Duodenal mucosa (tissue), 2 donors: ENCODE measurements around the gene RHOJ.
A peak's percentile ranks its signal among the peaks of the same experiment; 100 is the strongest.
"Not testable (repeated sequence)": the region's sequence is repeated elsewhere in the genome, so short reads cannot be mapped to it uniquely, and the experiment has no call there.

Source experiments
- H3K27ac ChIP-seq: one replicate; pipeline ENCODE4 v1.7.0; 2013; ENCODE audit warnings: low read depth, low read length
- H3K27me3 ChIP-seq, 2 donors: one replicate each; pipeline ENCODE4 v1.7.0; 2013; ENCODE audit warnings: low read length in 2 of 2, control low read depth in 1 of 2; ENCODE audit not compliant: insufficient read depth in 2 of 2, control insufficient read depth in 1 of 2
- H3K36me3 ChIP-seq, 2 donors: one replicate each; pipeline ENCODE4 v1.7.0; 2013; ENCODE audit warnings: low read length in 2 of 2, control low read depth in 1 of 2; ENCODE audit not compliant: insufficient read depth in 2 of 2, control insufficient read depth in 1 of 2
- H3K4me1 ChIP-seq, 2 donors: one replicate each; pipeline ENCODE4 v1.7.0; 2013; ENCODE audit warnings: low read length in 2 of 2, control low read depth in 1 of 2; ENCODE audit not compliant: insufficient read depth in 2 of 2, control insufficient read depth in 1 of 2
- H3K4me3 ChIP-seq, 2 donors: one replicate each; pipeline ENCODE4 v1.7.0; 2013; ENCODE audit warnings: low read length in 2 of 2, low read depth in 1 of 2
- H3K9ac ChIP-seq, 2 donors: one replicate each; pipeline ENCODE4 v1.7.0; 2013; ENCODE audit warnings: low read length in 2 of 2, low read depth in 1 of 2
- H3K9me3 ChIP-seq, 2 donors: one replicate each; pipeline ENCODE4 v1.7.0; 2013; ENCODE audit warnings: low read length in 2 of 2, control low read depth in 1 of 2; ENCODE audit not compliant: control insufficient read depth in 1 of 2

Gene RHOJ

DNA sequence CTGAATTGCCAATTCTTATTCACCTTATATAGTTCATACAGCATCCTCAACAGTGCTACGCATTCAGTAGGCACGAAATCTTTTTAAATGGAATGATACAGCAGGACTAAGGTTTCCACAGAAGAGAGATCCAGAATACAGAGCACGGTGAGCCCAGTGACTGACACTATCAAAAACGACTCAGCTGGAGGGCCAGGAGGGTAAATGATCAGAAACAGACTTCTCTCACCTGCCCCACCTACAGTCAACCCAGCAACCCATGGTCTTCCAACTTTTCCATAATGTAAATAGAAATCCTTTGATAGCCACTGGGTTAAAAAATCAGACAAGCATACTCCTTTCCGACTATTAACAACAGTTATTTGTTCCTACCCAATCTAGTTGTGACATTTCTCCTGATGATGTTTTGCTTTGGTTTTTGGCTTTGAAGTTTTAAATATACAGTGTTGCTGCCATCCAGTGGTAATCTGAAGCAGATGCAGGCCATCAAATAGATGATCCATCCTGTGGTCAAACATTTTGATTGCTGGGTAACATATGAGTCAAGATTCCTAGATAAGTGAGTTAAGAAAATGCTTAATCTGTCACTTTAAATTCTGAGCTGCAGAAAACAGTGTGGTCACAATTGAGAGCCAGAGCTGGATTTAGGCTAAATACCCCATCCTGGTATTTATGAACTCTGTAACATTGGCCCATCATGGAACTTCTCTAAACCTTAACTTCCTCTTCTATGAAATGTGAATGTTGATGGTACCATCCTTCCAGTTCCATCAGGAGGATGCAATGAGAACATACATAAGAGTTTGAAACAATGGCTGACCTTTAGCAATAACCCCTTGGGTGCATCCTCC is 72.5 kb downstream of the RHOJ start:
- no peak overlapping the region for H3K27ac ChIP-seq
- no peak overlapping the region for H3K4me3 ChIP-seq
- no peak overlapping the region for H3K9ac ChIP-seq
- no peaks in the 10 kb centered on the region for H3K27me3 ChIP-seq
- H3K9me3 ChIP-seq = no peaks in the 10 kb centered on the region
- H3K4me1 ChIP-seq = no peaks in the 10 kb centered on the region
- H3K36me3 ChIP-seq = no peaks in the 10 kb centered on the region

- Histone ChIP-seq H3K27me3 (no peaks in the 10 kb centered on the region), H3K9me3 (no peaks in the 10 kb centered on the region), H3K36me3 (no peaks in the 10 kb centered on the region), H3K27ac (no peak overlapping the region), H3K4me1 (no peaks in the 10 kb centered on the region), H3K4me3 (no peak overlapping the region), H3K9ac (no peak overlapping the region)
Observed at GRCh38 chr14:63277591-63278183, 73.4 kb downstream of the RHOJ start.

GRCh38 chr14:63279933-63280332 is 75.7 kb downstream of the RHOJ start:
- H3K27me3 ChIP-seq, H3K9ac ChIP-seq, H3K27ac ChIP-seq, H3K4me3 ChIP-seq, H3K9me3 ChIP-seq, H3K36me3 ChIP-seq, H3K4me1 ChIP-seq: not testable (repeated sequence)

- Histone ChIP-seq H3K27ac (no peak overlapping the region), H3K4me3 (peak overlapping the region in 1 of 2 donors; percentile 30), H3K9ac (no peak overlapping the region), H3K36me3 (no peaks in the 10 kb centered on the region), H3K4me1 (no peaks in the 10 kb centered on the region), H3K27me3 (no peaks in the 10 kb centered on the region), H3K9me3 (no peaks in the 10 kb centered on the region)
Observed at GRCh38 chr14:63282997-63283883, 79.0 kb downstream of the RHOJ start.

DNA sequence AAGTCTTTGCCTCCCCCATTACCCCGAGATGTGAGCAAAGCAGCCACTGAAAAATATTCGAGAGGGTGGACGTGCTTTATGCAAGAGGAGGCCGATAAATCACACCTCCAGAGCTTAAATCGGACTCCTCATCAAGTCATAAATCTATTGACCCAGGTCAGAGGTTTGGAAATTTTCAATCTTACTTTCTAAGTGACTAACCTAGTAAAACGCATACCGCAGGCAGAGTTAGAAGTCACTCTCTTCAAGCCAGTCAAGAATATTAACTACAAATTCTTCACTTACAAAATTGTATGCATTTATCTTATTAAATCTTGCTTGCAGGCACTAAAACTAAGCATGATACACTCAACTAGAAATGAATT is 79.6 kb downstream of the RHOJ start:
- Histone ChIP-seq H3K4me3 (no peak overlapping the region), H3K9me3 (no peaks in the 10 kb centered on the region), H3K36me3 (no peaks in the 10 kb centered on the region), H3K27me3 (no peaks in the 10 kb centered on the region), H3K4me1 (no peaks in the 10 kb centered on the region), H3K27ac (no peak overlapping the region), H3K9ac (no peak overlapping the region)

GRCh38 chr14:63286071-63286470 is 81.8 kb downstream of the RHOJ start:
- Histone ChIP-seq H3K9me3 (no peaks in the 10 kb centered on the region), H3K27me3 (no peaks in the 10 kb centered on the region), H3K36me3 (no peaks in the 10 kb centered on the region), H3K27ac (no peak overlapping the region), H3K9ac (no peak overlapping the region), H3K4me1 (no peaks in the 10 kb centered on the region), H3K4me3 (no peak overlapping the region)

DNA sequence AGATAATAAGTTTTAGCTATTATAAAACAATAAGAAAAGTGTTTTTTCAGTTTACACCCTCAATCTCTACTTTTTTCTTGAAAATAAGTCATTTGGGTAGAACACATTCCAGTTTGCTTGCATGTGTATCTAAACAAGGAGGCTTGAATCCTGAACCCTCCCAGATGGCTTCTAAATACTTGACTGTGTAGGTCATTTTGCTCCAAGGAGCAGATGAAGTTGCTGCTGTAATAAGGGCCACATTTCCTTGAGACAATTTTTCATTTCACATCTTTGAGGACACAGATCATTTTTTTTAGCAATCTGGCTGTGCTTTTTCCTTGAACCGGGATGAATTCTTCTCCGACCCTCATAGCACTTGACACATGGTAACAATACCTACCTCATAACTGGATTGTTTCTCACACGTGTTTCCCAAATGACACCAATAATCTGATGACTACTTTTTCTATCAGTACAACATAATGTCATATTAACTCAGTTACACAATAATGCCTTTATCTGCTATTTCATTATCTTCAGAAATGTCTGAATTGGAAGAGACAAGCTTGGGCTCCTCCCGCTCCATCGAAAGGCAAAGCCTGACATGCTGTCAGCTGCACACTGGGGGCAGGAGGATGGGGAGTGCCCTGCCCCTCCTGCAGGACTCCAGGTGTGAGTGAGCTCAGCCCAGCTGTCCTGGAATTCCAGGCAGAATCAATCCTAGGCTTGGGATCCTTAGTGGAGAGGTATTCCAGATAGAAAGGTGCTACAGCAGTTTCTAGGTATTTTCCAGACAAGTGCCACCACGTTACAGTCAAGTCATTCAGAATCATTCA is 83.6 kb downstream of the RHOJ start:
- Histone ChIP-seq H3K9me3 (no peaks in the 10 kb centered on the region), H3K36me3 (no peaks in the 10 kb centered on the region), H3K4me3 (no peak overlapping the region), H3K27me3 (no peaks in the 10 kb centered on the region), H3K4me1 (no peaks in the 10 kb centered on the region), H3K27ac (no peak overlapping the region), H3K9ac (no peak overlapping the region)

DNA sequence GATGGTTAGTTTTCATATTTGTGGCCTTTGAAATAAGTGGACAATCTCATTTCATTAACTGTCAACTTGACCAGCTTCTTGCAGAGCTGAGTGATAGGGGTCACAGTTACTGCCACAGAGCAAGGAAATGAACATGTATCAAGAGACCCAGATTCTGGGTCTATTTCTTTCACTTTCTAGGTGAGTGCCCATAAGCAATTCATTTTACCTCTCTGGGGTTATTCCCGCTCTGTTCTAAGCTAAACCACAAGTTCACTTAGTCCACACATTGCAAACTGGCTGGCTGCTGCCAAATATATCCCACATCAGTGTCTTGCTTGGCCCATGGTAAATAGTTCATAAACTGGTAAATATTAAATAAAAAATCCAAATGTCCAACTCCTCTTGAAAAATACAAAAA is 84.6 kb downstream of the RHOJ start:
- Histone ChIP-seq H3K27me3 (no peaks in the 10 kb centered on the region), H3K4me1 (no peaks in the 10 kb centered on the region), H3K4me3 (no peak overlapping the region), H3K27ac (no peak overlapping the region), H3K36me3 (no peaks in the 10 kb centered on the region), H3K9me3 (no peaks in the 10 kb centered on the region), H3K9ac (no peak overlapping the region)

- Histone ChIP-seq H3K36me3 (no peaks in the 10 kb centered on the region), H3K4me1 (no peaks in the 10 kb centered on the region), H3K9me3 (no peaks in the 10 kb centered on the region), H3K4me3 (no peak overlapping the region), H3K27ac (no peak overlapping the region), H3K27me3 (no peaks in the 10 kb centered on the region), H3K9ac (no peak overlapping the region)
Observed at GRCh38 chr14:63290741-63291430, 86.6 kb downstream of the RHOJ start.
